HepG2 (cell line): ENCODE measurements around the gene DMRT1. TPM values are rescaled to one million over a fixed set of nuclear protein-coding genes. Genes with fewer than 3 reads are reported as not detected.

Source experiments
- ATRX ChIP-seq: sonication (generic); formaldehyde crosslinking; IDR thresholded peaks from 2 replicates; pipeline ENCODE4 v1.4.0; 2020; ENCODE audit warnings: missing genetic modification reagents, borderline replicate concordance
- NFKB2 ChIP-seq: sonication (generic); formaldehyde crosslinking; IDR thresholded peaks from 2 replicates; pipeline ENCODE4 v1.4.0; 2020; ENCODE audit warnings: missing genetic modification reagents, borderline replicate concordance
- POLR2A ChIP-seq, 2 experiments: IDR thresholded peaks; 2 replicates each; pipeline ENCODE4 v1.6.1; 2011; ENCODE audit warnings: low read depth in 2 of 2, low read length in 2 of 2, mild to moderate bottlenecking in 1 of 2, moderate library complexity in 1 of 2; ENCODE audit not compliant: insufficient read depth in 1 of 2
- ZBTB49 ChIP-seq: sonication (generic); formaldehyde crosslinking; IDR thresholded peaks from 2 replicates; pipeline ENCODE4 v1.4.0; 2020; ENCODE audit warnings: missing genetic modification reagents, borderline replicate concordance
- ZNF609 ChIP-seq: sonication (generic); formaldehyde crosslinking; IDR thresholded peaks from 2 replicates; pipeline ENCODE4 v1.4.0; 2020; ENCODE audit warnings: mild to moderate bottlenecking, missing genetic modification reagents, borderline replicate concordance
- polyA plus RNA-seq, 8 experiments: library from polyadenylated mRNA; depleted of rRNA in 3 of 8; stranded (reverse) in 7 of 8; unstranded in 1 of 8; fragments of >200 nt; fragmentation: Illumina TruSeq in 4 of 8; extraction: Trizol in 4 of 8; gene quantifications; 2 replicates each; pipeline versions ENCODE4 v1.2.1 to v1.2.3, GENCODE V29; 2011 to 2016; ENCODE audit warnings: low read depth in 4 of 8, missing spikeins in 1 of 8, mixed read lengths in 1 of 8; ENCODE audit not compliant: insufficient read depth in 1 of 8
- total RNA-seq, 5 experiments: library from RNA; depleted of rRNA; stranded (reverse); fragments of >200 nt; fragmentation: Illumina TruSeq; extraction: Trizol; gene quantifications; 2 replicates each; pipeline ENCODE4 v1.2.3, GENCODE V29; 2016; ENCODE audit warnings: low read depth in 1 of 5

Gene DMRT1
- total and polyA plus RNA-seq, 2 of the 13 experiments (the other 11 are each of a cell fraction or from before 2014, with no cell fraction given): not detected

DNA sequence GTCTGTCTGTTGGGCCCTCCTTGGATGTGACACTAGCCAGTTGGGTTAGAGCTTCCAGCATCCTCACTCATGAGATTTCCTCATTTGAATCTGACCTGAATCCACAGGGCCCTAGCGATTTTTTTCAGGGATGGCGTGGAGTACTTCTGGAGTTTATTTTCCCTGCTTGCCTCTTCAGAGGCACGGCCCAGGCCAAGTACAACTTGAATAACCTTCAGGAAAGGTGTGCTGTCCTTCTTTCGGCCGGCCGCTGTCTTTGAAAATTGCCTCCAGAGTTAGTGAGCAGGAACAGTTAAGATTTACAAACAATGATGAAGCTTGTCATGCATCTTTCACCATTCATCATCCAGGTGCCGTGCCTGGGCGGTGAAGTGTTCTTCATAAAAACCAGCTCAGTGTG, 85.5 kb downstream of the DMRT1 start (continued):
- TF ChIP-seq ZNF609 (CRISPR knock-in tag): no peak
- no peak for TF ChIP-seq NFKB2 (CRISPR knock-in tag)
- TF ChIP-seq POLR2A (IDR thresholded peaks at IDR 0.05; ENCODE audit: insufficient read depth in 1 of 2, low read depth in 2 of 2, low read length in 2 of 2): no peak
- TF ChIP-seq ZBTB49 (CRISPR knock-in tag): no peak
- TF ChIP-seq ATRX (CRISPR knock-in tag): no peak
